Subcutaneous adipose tissue (tissue), 4 donors: ENCODE results near the gene ANKFN1. TPM values are rescaled to one million over a fixed set of nuclear protein-coding genes. Genes with fewer than 3 reads are reported as not detected.

ENCODE experiments used
- CTCF ChIP-seq: fragments of 450-650 bp; IDR thresholded peaks from one replicate; pipeline ENCODE4 v1.5.1; 2016; ENCODE audit warnings: low read depth, mild to moderate bottlenecking, control low read depth, antibody characterized with exemption, moderate library complexity
- total RNA-seq, 4 donors: library from RNA; depleted of rRNA; stranded (reverse); fragments of >200 nt; gene quantifications; one replicate each; pipeline ENCODE4 v1.1.0, GENCODE V29; 2016

ANKFN1 gene
- total RNA-seq, 4 donors from 2014 or later, result 2.9 to 15.5 (median 5.3) TPM; not detected in 1

DNA sequence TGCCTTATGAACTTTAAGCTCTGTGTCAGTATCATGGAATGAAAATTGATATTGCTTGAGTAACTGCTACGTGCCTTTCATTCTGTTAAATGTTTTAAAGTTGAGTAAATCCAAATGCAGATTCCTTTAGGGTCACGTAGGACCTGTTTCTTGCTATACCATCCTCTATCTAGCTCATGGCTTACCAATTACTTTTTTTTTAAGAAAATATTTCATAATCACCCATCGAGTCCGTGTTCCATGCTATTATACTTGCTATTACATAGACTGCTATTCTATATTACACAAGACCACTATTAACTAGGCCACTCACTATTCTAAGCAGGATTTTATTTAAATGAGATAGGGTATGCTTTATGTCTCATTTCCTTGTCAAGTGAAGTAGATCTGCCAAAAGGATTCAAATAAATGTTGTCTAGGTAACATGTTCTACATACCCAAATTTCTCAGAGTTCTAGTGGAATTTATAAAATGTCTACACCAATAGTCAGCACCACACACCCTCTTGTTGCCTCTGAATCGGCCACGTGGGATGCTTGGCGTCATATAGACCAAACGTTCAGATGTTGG is 11.9 kb downstream of the ANKFN1 start:
- no peak for TF ChIP-seq CTCF

DNA sequence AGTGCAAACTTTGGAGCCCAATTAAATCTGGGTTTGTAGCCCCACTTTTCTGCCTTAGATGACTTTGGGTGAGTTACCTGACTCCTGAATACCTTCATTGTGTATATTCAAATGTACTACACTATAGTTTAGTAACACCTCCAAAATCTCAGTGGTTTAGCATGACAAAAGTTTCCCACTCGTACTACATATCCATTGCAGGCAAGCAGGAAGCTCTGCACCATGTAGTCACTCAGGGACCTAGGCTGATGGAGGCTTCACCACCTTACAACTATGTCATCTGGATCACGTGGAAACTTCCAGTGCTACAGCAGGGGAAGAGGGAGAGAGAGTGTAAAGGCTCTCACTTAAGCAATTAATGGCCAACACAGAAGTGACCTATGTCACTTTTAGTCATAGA is 14.2 kb downstream of the ANKFN1 start:
- TF ChIP-seq CTCF, result no peak

DNA sequence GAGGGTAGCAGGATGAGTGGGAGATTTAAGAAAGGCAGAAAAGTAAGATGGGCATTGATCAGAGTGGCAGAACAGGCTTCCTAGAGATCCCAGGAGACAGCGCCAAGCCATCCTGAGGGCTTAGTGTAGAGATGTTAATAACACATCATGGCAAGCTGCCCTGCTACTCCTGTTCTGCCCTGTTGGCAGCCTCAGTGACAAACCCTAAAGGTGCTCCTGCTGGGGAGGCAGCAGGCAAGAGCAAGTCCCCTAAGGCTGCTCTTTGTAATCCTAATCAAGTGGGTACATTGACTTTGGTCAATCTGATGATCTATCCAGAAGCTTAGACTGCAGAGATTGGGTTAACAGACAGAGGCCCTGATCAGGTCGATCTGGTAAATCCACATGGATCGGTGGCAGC is 16.3 kb downstream of the ANKFN1 start:
- TF ChIP-seq CTCF, result no peak

DNA sequence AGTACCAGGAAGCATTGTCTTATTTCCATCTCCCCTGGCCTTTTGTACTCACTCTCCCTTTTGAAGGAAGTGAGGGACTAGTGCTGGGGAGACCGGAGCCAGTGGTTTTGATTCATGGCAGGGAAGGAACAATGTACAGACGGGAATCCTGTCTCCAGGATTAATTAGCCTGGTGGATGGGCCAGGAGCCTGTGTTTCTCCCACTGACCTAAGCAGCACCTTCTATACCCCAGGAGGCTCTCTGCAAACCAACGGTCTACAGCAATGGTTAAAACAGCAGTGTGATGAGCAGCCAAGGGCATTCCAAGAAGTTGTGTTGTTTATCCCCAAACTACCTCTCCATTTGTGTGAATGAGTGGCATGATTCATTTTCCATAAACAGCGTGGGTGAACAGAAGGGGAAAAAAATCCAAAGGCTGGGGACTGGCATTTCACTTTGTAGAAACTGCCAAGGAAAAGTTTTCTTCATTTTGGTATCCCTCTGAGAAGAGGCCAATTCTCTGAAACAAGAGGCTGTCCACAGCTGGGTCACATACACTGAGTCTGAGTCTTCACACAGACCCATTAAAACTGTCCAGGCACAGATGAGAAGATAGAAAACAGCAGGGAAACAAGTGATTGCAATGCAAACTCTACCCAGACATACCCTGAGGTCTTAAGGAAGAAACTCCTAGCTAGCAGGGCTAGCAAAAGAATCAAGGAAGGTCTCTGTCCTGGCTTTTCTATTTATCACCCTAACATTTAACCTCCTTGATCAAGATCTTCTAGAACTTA is 18.1 kb downstream of the ANKFN1 start:
- TF ChIP-seq CTCF, result no peak

DNA sequence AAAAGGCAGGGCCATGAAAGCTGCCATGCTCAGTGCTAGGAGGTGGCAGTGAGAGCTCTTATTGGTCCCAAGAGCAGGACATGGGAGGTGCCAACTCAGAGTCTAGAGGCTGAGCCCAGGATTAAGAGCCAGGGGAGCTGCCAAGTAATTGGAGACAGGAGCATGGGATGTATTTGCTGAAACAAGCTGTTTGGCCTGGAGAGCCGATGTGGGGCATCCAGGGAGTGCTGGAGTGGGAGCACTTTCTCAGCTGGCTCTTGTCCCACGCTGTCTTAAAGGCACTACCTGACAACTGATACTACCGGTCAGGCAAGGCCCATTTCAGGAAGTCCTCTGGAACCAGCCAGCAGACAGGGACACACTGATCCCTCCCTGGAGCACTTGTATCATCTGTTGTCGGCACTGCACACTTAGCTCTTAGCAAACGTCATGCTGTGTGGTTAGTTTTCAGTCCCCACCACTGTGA is 19.3 kb downstream of the ANKFN1 start:
- no peak for TF ChIP-seq CTCF

DNA sequence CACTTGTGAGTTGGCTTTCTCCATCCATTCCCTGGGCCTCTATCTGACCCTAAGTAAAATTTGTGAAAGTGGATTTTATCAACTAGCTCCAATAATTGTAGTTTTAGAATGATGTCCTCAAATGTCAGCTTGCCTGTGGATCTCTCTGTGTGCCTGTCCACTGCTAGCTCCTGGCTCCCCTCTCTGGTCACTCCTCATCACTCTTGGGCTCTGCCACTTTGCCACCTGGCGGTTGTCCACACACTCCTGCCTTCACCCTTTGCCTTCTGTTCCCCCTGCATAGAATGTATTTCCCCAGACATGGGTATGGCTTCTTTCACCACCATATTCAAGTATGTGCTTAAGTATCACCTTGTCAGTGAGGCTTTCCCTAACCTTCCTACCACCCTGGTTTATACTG is 19.8 kb downstream of the ANKFN1 start:
- TF ChIP-seq CTCF, result no peak

DNA sequence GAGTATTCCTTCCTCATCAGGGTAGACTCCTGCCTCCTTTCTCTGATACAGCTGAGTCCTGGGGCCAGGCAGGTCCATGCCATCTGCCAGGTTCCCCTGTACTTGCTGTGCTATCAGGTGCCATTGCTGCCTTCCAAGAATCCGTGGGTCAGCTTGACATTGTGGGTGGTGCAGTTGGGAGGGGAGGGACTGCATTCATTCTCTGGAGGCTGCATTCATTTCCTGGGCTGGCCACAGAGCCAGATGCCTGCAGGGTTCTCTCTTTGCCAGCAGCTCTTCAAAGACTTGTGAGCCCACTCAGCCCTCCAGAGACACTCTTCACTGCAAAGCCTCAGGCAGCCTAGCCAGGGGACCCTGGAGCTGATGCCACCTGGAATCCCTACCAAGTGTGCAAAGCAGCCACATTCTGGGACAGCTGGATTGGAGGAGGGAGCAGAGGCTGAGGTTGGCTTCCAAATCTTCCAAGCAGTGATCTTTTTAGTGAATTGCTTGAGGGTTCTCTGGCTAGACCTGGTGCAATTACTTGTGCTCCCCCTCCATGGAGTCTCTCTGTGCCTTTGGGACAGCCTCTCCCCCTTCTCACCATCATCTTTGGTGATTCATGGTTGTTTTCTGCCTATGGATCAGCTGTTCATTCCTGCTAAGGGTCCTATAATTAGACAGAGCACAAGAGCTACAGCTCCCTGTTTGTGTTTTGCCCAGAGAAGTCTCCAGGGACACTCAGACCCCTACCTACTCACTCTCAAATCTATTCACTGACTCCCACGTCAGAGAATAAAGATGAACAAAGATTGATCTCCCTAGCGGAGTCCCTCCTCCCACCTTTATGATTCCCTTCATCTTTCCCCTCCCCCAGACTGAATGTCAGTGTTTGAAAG is 20.9 kb downstream of the ANKFN1 start:
- TF ChIP-seq CTCF, result no peak
